Embryonic facial prominence (tissue), 1 donor: ENCODE measurements around the gene PIGT.

Experiments
- DNase-seq: peaks from one replicate; pipeline ENCODE4 v3.0.0-alpha.2; 2016; ENCODE audit errors: extremely low spot score

The PIGT gene

DNA sequence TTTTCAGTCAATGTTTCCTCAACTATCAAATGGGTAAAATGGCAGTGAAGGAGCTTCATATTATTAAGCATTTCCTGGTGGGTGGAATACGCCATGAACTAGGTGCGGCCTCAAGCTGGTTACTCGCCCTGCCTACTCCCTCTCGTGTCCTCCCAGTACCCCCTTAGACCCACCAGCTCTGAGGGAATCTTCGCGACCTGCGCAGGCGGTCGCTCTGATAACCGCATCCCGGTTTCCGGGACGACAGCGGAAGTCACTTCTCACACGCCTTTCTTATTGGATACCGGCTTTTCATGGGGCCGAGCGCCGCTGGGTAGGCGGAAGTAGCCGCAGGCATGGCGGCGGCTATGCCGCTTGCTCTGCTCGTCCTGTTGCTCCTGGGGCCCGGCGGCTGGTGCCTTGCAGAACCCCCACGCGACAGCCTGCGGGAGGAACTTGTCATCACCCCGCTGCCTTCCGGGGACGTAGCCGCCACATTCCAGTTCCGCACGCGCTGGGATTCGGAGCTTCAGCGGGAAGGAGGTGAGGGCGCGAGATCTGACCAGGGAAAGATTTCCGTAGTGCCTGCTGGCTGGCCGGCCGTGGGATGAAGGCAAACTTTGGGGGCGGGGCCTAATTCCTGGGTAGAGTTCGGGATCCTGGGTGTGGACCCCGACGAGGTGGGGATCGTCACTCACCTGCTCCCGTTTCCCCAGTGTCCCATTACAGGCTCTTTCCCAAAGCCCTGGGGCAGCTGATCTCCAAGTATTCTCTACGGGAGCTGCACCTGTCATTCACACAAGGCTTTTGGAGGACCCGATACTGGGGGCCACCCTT is at the start of gene PIGT:
TSS of gene PIGT (plus strand) at position 320 of the 816 bp plus-strand sequence. CDS start at position 336, 16 bp downstream.
- DNase-seq = peak; percentile 69

DNA sequence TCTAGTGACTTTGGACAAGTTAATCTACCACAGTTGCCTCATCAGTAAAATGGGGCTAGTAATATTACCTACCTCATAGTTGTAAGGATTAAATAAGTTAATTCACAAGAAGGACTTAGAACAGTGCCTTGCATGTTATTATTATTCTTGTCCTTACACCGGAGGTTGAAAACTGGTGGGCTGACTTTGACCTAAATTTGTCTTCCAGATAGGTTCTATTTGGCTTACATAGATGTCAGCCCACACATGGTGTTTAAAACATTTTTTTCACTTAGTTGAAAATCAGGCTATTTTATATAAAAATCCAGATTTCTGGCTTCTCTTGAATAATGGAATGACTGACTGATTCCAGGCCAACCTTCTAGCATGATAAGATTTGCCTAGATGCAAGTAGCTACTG is 49.7 kb upstream of the PIGT start:
- DNase-seq = no peak

DNA sequence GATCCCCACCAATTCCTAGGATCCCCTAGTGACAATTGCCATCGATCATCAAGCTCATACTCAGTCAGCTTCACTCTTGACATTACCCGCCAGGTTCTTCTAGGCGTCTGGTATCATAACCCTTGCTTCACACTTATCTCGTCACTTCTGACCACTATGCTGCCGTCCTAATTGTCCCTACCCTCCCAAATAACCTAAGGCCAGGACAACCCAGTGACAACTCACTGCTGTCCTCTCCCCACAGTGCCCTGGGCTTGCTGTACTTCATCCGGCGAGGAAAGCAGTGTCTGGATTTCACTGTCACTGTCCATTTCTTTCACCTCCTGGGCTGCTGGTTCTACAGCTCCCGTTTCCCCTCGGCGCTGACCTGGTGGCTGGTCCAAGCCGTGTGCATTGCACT is 49.3 kb upstream of the PIGT start:
- no peak for DNase-seq

DNA sequence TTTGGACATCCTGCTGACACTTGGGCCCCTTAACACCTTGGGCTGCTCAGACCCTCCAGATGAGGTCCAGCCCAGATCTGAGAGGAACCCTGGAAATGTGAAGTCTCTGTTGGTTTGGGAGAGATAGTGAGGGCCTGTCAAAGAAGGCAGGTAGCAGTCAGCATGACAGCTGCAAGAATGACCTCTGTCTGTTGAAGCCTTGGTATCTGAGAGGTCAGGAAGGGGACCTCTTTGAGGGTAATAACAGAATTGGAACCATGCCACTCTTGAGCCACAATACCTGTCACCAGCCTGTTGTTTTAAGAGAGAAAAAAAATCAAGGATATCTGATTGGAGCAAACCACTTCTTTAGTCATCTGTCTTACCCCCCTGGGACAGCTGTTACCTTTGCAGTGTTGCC is 48.8 kb upstream of the PIGT start:
- no peak for DNase-seq

DNA sequence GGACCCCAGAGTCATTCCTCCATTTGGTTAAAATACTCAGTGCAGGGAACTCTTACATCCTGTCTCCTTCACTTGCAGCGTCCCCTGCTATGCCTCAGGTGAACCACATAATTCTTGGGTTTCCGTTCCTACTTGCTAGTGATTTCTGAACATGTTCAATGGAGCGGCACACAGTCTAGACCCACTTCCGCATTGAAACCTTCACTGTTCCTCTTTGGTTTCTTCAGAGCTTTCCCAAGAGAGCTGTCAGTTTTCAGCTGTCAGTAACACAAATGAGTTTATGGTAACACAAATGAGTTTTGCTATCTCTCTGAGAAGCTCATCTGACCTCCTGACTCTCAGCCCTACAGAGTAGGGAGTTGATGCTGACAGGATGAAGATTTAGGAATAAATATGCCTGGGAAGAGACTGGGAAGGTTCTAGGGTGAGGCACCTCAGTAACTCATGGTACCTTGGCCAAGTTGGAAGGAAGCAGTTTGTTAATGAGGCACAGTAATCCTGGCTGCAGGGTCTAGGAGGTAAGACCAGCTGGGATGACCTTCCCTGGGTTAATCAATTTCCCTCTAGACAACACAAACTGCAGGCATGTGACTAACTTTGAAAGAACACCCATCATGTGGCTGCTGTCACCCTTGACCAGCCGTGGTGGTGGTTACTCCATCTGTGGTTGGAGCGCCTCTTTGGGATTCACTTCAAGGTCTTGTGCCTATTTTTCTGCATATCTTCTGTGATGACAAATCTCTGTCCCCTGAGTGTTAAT is 47.5 kb upstream of the PIGT start:
- DNase-seq = no peak

DNA sequence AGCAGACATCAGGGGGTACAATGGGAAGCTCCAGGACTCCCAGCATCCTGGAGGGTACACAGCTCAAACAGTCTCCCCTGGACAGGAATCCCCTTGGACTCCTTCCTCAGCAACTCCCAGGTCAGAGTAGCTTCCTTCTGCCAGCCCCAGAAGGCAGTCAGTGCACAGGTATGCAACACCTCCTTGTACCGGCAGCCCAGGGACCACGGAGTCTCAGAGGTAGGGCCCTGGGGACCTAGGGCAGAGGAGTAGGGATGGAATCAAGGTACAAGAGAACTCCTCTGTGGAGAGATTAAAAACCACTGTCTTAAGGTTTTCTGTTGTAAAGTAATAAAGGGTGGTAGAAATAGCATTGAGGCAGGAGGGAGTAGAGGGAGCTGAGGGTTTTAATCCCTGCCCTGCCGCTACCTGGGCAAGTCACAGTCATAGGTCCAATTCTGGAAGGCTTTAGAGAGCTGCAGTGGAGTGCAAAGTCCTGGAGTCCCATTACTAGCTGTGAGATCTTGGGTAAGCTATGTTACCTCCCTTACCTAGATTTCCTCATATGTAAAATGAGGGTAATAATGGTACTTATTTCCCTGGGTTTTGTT is 45.3 kb upstream of the PIGT start:
- no peak for DNase-seq

DNA sequence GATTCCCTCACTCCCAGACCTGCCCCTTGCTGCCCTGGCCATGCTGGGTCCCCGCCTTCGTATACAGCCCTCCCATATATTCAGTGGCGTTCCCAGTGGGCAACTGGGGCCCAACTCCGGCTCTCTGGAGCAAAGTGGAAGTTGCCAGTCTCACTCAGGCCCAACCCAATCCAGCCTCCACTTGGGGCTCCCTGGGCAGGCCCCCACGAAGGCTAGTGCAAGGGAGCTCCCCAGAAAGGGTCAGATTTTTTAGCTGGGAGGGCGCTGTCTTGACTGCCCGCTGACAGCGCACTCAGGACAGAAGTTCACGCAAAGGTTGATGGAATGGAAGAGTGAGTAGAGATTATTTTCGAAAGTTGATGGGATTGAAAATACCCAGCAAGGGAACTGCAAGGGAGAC is 43.7 kb upstream of the PIGT start:
- DNase-seq = no peak

DNA sequence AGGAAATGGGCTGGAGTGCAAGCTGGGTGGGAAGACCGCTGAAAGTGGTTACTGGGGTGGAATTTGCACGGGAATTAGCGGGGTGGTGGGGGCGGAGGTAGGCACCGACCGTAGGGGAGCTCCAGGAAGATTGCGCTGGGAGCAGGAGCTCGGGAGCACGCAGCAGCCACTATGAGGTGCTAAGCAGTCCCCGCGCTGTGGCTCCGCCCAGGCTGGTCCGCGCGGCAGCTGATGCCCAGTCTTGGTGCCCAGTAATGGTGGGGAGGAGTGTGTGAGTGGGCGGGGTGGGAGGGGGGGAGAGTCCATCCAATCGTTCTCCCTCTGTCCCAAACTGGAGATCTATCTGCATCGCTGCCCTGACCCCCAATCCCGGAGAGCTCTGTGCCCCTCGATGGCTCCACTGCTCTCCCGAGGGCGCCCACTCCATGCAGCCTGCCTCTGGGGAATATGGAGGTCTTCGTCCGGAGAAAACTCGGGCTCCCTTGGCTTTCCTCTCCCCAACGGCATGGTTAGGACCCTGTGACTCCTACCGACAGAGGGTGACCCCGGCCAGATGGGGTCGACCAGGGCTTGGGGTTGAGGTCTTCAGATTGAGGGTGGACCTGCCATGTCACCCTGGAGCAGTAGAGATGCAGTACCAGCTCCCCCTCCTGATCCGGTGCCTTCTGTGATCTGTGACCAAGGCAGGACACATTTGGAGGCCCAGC is 43.1 kb upstream of the PIGT start:
- no peak for DNase-seq

DNA sequence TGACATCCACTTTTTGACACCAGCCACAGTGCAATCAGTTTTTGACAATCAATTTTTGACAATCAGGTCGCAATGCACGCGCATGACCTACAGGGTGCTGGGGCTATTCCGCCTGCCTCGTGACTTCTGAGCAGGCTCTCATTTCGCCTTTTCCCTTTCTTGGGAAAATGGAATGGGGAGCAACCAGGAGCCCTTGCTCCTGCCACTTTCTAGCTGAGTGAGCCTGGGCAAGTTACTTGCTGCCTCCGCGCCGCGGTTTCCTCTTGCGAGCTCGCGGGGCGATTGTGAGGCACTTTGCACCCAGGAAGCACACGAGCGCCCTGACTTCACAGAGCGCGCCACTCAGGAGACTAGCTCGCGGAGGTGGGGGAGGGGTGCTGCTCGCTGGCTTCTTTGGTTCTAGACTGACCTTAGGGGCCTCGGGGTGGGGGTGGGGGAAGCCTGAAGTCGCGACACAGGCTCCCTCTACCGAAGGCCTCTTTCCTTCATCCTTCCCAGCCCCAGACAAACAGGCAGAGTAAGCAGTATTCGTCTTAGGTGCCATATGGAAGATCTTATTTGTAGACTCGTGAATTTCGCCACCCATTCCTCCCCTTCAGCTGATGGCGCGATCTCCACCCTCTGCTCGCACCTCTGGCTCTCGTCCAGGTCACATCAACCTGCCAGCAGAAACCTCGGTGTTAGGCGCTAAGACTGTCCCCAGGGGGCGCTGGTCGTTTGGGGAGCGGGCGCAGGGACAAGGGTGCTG is 42.4 kb upstream of the PIGT start:
- no peak for DNase-seq

DNA sequence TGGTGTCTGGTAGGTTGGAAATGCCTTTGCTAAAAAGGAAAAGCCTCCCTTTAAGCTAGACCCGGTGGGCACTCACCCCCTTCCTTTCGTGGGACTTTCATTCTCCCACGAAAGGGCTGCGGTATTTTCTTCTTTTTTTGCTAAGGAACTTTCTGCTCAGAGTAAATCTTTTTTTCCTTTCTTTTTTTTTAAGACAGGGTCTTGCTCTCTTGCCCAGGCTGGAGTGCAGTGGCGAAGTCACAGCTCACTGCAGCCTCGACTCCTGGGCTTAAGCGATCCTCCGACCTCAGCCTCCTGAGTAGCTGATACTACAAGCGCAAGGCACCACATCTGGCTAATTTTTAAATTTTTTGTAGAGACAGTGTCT is 41.9 kb upstream of the PIGT start:
- no peak for DNase-seq

DNA sequence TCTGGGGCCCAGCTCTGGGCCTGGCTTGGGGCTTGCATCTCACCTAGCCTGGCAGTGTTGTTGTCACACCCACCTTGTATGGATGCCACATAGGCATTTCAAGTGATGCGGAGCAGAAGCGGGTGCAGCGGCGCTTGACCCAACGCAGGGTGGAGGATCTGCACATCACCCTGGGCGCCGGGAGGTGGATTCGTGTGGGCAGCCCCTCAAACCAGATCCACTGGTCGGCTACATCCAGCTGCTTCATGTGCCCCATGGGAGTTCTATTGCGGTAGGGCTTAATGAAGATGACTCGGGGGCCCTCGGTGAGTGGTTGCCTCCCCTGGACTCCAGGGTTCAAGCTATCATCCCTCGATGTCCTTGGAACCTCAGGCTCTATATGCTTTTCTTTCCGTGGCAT is 41.0 kb upstream of the PIGT start:
- no peak for DNase-seq

DNA sequence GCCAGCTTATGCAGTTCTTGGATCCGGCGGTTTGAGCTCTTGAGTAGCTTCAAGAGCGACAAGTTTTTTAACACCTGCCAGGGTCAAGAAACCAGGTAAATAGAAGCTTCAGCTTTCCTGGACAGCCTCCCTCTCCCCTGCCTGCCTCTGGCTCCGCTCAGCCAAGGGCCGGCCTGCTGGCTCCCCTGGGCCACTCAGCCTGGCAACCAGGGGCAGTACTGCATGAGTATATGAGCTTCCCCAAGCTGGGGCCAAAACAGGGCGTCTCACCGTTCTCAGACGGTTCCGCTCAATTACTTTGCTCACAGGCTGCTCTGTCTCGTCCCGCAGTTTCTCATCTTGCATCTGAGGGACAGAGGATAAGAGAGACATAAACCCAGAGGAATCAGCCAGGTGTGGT is 38.7 kb upstream of the PIGT start:
- no peak for DNase-seq

DNA sequence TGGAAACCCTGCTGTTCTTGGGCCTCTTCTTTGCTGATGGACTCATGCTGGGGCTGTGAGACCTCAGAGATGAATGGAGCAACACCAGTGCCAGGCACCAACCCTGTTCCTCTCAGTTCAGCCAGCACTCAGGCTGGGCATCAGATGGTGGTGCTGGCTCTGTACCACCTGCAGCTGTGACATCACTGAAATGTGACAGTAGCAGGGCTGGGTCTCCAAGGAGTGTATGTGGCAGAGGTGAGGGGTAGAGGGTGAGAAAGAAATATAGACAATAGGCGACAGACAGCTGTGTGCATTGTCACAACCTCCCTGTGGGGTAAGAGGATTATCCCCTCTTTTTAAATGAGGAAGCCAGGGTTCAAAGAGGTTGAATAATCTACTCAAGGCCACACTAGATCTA is 37.8 kb upstream of the PIGT start, which contains the start of gene TP53TG5:
TSS of gene TP53TG5 (minus strand) at position 135 of the 400 bp plus-strand sequence. CDS start at position 46, 89 bp downstream.
- no peak for DNase-seq

DNA sequence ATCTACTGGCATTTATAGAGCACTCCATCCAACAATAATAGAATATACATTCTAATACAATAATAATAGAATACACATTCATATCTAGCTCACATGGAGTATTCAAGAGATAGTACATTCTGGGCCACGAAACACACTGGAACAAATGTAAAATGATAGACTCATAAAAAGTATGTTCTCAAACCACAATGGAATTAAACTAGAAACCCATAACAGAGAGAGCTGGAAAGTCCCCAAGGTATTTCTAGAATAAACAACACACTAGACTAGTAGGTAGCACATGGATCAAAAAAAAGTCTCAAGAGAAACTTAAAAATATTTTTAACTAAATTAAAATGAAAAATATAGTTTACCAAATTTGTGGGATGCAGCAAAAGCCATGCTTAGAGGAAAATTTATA is 28.7 kb upstream of the PIGT start:
- DNase-seq = no peak

DNA sequence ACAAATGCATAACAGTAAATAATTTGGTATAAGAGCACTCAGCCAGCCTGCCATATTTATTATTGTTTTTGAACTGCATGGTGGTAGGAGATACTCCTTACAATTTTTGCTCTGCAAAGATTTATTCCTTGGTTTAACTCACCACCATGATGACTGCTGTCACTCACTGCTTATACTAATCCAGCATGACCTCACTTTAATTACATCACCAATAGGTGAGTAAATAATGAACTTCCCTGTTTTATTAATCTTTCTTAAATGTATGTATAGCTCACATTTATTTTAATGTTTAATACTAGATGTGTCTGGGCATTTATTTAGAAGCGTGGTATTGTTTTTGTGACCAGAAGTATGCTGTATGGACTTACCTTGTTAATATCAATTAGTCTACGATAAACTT is 25.0 kb upstream of the PIGT start:
- DNase-seq = no peak

DNA sequence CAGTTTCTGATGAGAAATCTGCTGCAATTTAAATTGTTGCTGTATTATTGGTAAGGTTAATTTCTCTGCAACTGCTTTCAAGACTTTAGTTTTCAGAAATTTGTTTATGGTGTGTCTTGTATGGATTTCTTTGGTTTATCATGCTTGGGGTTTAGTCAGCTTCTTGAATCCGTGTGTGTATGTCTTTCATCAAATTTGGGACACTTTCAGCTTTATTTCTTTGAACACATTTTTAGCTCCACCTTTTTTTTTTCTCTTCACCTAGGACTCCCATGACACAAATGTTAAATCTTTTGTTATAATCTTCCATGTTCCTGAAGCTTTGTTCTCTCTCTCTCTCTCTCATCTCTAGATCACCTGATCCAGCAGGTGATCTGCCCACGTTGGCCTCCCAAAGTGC is 24.4 kb upstream of the PIGT start:
- DNase-seq = no peak

DNA sequence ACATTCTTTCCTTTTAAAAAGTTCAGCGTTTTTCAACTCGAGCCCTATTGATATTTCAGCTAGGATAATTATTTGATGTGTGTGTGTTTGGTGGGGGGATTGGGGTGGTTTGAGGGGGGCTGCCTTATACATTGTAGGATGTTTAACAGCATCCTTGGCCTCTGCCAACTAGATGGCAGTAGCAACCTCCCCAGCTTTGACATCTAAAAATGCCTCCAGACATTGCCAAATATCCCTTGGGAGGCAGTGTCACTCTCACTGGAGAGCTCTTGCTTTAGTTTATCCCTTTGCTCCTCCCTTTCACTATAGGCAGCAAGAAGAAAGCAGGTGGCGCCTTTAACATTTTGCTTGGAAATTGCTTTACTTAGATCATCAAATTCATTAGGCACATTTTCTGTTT is 23.2 kb upstream of the PIGT start:
- no peak for DNase-seq

DNA sequence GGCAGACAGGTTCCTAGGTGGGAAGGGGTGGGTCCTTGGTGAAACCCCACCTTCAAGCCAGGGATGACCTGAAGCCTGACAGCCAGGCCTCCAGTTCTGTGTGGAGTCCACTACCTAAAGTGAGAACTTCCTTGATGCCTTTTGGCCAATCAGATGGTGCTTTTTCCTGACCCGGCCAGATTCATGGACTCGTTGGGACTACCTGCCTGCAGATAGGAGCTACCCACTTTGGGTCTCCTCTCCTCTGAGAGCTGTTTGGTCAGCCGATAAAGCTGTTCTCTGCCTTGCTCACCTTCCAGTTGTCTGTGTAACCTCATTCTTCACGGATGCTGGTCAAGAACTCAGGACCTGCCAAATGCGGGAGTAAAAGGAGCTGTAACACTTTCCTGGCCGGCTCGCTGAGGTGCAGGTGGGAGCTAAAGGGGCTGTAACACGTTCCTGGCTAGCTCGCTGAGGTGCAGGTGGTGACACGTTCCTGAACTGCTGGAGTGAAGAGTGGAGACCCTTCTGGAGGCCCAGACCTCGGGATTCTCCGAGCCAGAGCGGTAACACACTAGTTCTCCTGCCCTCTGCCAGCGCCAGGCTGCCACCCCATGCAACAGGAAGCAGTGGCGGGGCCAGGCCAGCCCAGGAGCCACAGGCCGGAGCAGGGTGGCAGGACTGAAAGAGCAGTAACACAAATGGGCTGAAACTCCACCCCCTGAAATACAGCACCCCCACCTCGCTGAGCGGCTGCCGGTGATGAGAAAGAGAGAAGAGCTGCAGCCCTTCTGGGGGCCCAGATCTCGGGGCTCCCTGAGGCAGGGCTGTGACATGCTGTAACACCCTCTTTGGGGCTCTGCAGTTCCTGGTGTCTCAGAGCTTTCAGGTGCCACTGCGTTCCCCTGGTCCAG is 21.5 kb upstream of the PIGT start:
- DNase-seq = no peak

DNA sequence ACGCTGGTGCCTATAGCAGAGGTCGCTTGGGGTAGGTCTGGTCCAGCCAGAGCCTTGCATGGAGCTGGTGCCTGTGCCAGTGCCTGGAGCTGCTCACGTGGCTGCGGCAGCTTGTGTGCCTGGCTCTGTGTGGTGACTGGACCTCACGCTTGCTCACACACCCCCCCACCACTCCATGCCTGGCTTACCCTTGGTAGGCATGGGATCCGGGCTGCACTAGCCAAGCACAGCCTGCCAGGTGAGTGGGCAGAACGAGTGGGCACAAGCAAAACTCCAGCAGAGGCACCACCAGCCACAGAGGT is 20.9 kb upstream of the PIGT start:
- no peak for DNase-seq

DNA sequence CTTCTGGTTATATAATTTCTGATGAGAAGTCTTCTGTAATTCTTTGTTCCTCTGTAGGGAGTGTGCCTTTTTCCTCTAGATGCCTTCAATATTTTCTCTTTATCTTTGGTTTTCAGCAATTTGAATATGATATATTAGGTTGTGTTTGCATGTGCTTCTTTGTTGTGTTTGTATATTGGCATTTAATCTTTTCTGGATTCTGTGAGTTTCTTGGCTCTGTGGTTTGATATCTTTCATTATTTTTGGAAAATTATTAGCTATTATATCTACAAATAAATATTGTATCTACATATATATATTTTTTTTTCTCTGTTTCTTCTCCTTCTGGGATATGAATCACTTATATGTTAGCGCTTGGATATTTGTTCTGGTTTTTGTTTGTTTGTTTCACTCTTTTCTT is 16.9 kb upstream of the PIGT start:
- no peak for DNase-seq
